ENCODE measurements around the gene RAB8B.

RAB8B gene

DNA sequence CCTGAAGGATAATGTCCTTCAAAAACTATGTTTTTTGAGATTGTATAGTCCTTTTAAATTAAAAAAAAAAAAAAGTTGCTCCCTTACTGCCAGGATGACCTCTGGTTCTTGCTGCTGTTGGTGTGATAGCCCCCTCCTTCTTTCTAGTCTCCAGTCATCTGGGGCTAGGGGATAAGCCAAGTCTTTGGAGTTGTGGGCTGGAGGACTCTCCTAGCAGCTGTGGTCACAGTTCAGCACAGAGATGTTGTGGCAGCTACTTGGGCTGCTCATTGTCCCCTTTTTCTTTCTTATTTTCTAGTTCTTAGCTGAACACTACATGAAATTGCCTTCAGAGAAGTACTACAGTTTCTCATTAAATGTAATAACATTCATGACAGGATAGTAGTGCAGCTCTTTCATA, 48.8 kb downstream of the RAB8B start:
- DNase-seq (ENCODE audit: low read depth), result no peak

DNA sequence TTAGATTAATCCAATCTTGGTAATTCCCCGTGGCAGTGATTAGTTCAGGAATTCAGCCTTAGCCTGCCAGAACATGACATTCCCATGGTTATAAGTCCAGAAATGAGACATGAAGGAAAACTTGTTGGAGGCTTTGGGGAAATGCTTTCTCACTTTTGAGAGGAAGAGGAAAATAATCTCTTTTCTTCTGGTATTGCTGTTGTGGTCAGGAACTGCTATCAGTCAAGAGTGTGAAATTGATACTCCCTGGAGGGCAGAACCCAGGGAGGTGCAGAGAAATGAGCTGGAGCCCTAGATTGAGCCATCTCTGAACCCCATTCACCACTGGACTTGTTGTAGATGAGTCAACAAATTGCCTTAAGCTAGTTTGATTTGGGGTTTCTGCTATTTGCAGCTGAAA, 49.4 kb downstream of the RAB8B start:
- DNase-seq (ENCODE audit: low read depth), result no peak

DNA sequence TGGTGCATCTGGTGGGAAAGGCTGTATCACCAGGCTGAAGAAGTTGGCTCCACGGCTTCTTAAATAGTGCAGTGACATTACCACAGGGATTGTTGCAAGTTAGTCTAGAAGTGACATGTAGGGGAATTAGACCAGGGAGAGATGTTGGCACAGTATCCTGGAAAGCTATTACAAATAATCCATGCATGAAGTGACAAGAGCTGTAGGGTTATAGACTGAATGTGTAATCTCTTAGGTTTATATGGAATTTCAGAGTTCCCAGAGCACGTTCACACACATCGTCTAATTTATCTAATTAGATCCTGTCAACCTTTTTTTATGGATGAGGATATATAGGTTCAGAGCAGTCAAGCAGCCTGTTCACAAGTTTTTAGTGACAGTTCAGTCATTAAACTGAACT, 50.7 kb downstream of the RAB8B start:
- DNase-seq (ENCODE audit: low read depth), result no peak

DNA sequence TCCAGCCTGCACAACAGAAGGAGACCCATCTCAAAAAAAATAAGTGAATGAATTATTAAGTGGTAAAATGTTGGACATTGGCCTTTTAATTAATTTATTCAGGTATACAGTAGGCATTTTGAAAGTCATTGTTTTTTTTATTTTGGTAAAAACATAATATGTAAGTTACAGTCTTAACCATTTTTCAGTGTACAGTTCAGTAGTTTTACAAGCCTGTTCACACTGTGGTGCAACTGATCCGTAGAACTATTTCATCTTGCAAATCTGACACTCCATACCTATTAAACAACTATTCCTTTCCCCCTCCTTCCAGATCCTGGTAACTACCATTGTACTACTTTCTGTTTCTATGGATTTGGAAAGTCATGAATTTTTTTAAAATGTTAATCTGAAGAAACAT, 51.9 kb downstream of the RAB8B start:
- DNase-seq (ENCODE audit: low read depth), result no peak

DNA sequence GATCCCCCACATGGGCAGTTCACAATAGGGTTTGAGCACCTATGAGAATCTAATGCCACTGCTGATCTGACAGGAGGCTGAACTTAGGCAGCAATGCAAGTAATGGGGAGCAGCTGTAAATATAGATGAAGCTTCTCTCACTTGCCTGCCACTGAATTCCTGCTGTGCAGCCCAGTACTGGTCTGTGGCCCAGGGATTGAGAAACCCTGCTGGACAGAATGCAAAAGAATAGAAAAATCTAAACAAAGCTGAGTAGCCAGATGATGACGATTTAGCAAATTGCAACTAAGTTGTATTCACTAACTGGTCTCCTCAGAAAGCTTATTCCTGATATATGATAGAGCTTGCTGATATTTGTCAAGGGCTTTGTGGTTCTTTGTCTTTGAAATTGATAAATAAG, 53.7 kb downstream of the RAB8B start:
- DNase-seq (ENCODE audit: low read depth), result no peak

DNA sequence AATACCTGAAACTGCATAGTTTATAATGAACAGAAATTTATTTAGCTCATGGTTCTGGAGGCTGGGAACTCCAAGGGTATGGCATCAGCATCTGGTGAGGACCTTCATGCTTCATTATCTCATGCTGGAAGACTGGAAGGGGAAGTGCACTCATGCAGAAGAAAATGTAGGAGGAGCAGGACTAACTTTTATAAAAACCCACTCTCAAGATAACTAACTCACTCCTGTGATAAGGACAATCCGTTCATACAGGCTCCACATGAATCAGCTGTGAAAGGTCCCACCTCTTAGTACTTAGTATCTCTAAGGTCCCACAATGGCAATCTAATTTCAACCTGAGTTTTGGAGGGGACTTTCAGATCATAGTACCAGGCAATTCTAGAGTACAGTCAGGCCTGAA, 54.4 kb downstream of the RAB8B start:
- DNase-seq (ENCODE audit: low read depth), result no peak

DNA sequence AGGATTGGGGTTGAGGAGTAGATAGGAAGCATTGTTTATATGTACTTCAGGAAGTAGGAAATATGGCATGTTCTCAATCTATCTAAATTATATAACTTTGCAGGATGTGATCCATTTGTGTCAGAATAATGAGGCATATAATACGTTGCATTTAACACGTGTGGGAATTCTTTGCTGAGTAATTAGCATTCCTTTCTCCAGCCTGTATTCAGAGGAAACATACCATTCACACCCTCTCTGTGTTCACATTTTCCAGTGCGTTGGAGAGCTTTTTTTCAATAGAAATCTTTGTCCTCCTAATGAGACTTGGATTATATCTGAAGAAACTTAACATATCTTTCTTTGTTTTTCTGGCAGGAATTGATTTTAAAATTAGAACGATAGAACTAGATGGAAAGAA, 55.0 kb downstream of the RAB8B start:
- DNase-seq (ENCODE audit: low read depth), result no peak

DNA sequence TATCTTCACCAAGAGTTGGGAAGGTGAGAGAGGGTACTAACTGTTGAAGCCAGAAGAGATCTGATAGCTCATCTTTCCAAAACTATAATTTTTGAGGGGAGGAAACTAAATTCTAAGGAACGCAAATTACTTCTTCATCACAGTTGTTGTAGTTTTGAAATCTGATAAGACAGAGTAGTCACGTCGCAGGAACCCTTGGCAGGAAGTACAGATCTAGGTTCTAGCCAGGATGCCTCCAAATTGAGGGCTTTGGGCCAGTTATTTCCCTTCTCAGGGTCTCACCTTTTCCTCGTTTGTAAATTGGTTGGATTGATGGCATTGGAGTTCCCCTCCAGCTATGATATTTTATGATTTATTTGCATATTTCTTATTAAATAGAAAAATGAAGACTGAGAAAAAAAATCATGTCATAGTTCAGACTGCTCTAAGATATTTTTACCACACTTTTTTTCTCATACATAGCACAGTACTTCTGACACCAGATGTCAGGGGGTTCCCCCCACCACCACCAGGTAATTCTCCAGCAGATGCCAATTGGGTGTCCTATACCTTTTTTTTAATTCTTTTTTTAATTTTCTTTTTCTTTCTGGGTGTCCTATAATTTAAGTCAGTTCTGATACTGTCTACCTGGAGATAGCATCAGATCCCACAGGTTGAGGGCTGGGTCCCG, 55.7 kb downstream of the RAB8B start:
- no peak for DNase-seq (ENCODE audit: low read depth)

DNA sequence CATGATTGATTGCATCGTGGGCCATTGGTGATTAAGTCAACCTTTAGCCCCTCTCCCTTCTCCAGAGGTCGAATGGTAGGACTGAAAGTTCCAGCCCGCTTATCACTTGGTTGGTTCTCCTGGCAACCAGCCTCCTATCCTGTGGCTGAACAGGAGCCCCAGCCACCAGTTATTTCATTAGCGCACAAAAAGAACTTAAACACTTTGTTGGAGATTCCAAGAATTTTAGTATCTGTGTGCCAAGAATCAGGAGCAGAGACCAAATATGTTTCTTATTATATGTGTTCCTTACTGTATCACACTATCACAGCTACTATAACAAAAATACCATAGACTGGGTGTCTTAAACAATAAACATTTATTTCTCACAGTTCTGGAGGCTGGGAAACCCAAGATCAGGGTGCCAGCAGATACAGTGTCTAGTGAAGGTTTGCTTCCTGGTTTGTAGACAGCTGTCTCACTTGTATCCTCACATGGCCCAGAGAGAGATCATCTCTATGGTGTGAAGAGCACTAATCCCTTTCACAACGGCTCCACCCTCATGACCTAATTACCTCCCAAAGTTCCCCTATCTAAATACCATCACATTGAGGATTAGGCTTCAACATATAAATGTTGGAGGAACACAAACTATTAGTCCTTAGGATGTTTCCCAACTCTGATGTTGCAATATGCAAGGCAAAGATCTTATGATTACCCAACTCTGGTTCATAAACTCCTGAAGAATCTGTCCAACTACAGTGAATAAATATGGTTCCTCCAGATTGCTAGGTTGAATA, 57.5 kb downstream of the RAB8B start:
- DNase-seq (ENCODE audit: low read depth), result no peak

DNA sequence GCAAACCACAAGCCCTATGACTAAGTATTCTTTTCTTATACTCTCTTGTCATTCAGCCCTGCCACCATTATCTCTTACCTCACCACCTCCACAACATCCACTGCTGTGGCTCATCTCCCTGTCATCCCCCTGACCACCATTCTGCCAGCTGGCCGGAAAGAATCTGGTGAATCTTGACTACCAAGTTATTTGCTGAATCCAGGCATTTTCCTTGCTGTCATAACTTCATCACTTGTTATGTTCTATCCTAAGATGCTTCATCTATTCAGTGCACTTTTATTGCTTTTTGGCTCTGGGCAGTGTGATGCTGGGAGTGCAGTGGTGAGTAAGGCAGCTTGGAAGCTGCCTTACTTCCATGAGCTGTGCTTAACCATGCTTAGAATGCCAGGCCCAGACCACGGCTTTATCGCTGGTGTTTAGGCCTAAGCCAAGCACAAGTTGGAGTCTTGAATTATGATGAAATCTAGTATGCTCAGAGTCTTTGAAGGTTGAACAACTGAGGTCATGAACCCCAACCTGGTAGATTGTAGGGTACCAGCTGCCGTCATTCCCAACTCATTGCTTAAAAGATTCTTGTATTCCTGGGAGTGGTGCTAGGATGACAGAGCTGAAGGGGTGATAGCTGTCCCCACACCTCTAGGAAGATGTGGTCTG, 61.0 kb downstream of the RAB8B start:
- no peak for DNase-seq (ENCODE audit: low read depth)

DNA sequence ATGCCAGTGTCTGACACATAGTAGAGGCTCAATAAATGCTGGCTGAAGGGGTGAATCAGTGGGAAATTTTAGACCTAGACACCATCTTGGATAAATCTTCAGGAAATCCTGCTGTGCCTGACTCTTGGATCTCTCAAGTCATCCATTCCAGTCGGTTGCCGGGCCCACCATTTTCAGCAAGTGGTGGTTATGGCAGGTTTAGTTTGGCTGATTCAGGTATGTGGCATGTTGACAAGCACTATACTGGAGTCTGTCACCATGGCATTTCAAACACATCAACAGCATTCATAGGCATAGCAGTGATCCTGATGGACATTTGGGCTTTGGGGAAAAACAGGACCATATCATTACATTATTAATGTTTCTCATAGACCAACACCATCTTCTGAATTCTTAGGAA, 62.3 kb downstream of the RAB8B start:
- no peak for DNase-seq (ENCODE audit: low read depth)

DNA sequence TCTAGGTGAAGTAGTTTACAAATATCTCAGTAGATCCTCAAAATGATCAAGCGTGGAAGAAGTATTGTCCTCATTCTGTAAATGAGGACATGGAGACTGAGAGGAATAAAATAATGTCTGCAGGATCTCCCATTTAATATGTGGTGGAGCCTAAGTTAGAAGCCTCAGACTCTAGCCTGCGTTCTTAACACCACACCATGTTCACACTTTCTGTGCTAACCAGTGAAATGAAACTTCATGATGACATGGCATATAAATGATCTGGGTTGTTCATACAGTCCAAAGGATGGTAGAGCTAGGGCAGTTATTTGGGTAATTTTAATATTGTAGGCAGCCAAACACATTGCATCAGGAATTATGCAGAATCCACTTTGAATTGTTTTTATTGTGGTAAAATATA, 62.9 kb downstream of the RAB8B start:
- DNase-seq (ENCODE audit: low read depth), result no peak

DNA sequence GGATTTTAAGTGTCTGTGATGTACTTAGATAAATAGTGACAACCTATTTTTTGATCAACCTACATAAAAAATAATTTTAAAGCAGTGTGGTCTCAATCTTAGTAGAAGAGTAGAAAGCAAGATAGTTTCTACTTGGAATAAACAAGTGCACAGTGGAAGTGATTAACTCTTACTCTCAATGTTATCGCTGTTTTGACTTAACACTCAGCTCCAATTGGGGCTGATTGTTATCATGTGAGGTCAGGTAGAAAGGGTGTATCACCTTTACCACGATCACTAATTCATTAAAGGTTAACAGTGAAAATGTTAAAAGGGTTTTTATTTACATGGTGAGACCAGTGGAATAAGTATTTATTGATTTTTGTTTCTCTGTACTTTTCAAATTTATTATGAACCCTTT, 65.6 kb downstream of the RAB8B start:
- no peak for DNase-seq (ENCODE audit: low read depth)

DNA sequence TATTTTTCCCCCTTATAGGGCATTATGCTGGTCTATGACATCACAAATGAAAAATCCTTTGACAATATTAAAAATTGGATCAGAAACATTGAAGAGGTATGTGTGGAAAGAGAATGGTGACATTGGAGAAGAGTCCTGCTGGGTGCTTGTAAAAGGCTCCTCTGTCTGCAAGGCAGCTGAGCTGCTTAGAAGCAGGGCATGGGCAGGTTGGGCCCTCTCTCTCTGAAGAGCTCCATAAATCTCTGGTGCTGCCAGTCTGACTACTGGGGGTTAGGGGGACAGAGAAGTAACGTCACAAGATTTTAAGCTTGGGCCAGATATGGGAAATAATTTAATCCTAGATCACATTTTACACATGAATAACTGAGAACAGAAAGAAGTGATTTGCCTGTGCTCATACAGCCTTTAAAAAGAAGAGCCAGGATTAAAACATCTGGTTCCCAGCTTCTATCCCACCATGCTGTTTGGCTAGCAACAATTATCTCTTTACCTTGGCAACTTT, 66.1 kb downstream of the RAB8B start:
- no peak for DNase-seq (ENCODE audit: low read depth)

DNA sequence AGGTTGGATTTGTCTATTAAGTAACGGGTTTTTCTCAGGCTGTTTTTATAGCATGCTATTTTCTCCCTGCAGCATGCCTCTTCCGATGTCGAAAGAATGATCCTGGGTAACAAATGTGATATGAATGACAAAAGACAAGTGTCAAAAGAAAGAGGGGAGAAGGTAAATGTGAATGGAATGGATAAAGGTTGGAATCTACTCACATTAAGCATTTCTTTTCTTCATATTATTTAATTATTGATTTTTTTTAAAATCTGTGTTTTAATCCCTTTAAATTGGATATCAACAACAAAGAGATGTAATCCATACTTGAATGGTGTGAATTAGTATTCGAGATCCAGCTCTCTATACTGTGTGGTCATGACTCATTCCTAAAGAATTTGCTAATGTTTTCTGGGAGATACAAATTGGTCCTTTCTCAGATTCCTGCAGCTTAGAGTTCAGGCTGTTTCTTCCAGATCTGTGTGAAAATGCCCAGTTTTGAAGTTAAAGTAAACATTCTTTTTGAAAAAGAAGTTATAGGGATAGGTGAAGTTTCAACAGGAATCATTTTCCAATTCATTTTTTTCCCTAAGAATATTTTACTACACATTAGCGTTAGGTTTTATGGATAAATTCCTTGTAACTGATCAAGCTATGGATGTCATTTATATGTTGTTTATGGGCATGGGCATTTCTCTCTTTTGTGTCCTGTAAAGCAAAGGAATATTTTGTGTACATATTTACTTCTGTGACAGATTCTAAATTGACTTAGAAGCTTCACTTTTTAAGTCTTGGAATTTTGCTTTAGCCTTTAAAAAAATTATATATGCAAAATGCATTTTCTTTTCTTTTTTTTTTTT, 67.2 kb downstream of the RAB8B start:
- DNase-seq (ENCODE audit: low read depth), result no peak

DNA sequence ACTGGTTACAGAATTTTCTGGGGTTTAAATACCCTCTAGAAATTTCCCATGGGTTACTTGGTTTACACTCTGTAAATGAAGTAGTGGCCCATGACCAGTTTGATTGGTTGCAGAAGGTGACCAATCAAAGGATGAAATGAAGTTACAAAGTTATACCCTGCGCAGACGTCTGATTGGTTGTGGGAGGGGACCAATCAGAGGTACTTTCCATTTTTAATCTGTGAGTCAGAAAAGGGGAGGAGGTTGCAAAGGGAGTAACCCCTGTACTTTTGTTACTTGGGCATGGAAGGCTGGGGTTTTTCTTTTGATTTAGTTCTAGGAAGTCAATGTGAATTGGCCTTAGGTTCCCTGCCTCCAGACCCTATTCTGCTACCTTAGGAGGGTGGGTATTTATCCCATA, 69.3 kb downstream of the RAB8B start:
- DNase-seq (ENCODE audit: low read depth), result no peak

DNA sequence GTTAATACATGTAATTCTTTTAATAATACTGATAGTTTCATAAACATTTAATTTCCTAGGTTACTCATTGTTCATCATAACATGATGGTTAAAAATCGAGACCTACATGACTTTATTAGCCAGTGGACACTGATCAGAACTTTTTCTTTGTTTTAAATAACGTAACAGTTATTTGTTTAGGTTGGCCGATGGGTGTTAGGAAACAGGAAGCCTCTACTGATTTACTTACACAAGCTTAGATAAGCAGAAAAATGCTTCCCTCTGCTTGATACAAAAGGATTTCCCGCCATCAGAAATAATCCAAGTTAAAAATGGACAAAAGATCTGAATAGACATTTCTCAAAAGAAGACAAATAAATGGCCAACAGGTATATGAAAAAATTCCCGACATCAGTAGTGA, 71.4 kb downstream of the RAB8B start:
- DNase-seq (ENCODE audit: low read depth), result no peak

DNA sequence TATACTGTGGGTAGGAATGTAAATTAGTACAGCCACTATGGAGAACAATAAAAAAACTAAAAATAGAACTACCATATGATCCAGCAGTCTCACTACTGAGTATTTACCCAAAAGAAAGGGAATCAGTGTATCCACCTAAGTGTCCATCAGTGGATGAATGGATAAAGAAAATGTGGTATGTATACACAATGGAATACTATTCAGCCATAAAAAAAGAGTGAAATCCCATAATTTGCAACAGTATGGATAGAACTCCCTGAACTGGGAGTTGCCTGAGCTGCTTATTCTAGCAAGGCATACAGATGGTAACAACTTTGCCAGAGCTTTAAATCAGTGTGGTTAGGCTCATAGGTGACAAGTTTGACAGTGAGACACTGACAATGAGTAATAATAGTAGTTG, 71.9 kb downstream of the RAB8B start:
- no peak for DNase-seq (ENCODE audit: low read depth)

DNA sequence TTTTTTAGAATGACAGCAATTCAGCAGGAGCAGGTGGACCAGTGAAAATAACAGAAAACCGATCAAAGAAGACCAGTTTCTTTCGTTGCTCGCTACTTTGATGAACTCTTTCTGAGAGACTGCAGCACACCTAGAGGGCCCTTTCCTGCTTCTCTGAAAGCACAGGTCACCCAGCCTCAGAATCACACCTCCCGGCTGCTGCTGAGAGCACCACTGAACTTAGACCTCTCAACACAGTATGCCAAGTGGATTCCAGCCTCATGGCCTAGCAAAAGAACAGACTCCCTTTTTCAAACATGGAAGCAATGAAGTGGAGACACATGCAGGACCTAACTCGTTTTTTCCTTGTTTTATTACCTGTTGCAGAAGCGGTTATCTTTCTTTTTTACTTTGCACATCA, 74.1 kb downstream of the RAB8B start:
- no peak for DNase-seq (ENCODE audit: low read depth)

DNA sequence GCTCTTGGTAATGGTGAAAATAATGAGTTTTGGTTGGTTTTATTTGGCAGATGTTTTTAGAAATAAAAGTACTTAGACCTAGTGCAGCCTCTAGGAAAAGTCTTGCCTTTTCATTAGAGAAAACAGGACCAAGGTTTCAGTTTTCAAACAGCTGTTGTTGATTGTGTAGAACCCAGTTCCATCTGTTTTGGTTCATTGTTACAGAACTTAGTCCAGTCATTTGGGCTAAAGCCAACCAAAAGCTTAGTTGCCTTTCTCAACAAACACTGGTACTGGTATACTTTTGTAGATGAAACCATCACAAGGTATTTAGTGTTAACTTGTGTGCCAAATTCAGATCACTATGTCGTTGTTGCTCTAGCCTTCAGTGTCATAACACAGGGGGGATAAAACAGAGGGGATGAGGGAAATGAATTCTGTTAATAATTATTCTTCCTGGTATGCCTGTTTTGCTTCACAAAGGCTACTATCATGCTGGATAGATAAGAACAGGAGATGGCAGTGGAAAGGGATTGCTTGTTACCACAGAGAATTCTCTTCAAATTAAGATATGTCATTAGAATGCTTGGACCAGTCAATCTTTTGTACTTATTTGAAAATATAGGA, 75.4 kb downstream of the RAB8B start:
- DNase-seq (ENCODE audit: low read depth), result no peak

DNA sequence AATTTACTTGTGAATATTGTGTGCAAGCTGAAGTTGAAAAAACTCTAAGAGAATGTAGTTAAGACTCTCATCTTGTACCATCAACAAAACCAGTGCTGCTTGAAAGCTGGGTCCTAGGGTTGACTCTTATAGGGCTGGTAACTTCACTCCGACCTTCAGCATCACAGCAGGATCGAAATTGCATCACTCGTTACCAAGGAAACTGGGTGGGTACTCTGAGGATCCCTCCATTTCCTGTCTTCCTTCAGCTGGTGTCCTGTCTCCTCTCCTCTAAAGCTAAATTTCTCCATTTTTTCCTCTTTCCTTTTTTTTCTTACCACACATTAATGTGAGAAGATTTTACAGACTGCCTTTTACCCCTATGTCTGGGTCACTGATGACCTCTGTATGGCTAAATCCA, 85.0 kb downstream of the RAB8B start:
- DNase-seq (ENCODE audit: low read depth), result no peak
